Measurements from ENCODE around the gene METTL14.

- TF ChIP-seq CTCF (IDR thresholded peaks at IDR 0.05) (no peak), POLR2A (IDR thresholded peaks at IDR 0.05) (no peak), EP300 (IDR thresholded peaks at IDR 0.05) (no peak), POLR2AphosphoS5 (IDR thresholded peaks at IDR 0.05) (no peak)
These were observed 60.2 kb downstream of the METTL14 start for GRCh38 chr4:118745357-118745756.

All from gastroesophageal sphincter (tissue), 3 donors.